22Rv1 (cell line): ENCODE measurements around the gene SLA2.
"Not testable (repeated sequence)": the region's sequence is repeated elsewhere in the genome, so short reads cannot be mapped to it uniquely, and the experiment has no call there.

Experiments
- H3K27ac ChIP-seq: fragments of 450-650 bp; 2 replicates; pipeline ENCODE4 v1.5.1; 2017
- ZFX ChIP-seq: fragments of 450-650 bp; IDR thresholded peaks from 2 replicates; pipeline ENCODE4 v1.6.1; 2017; ENCODE audit warnings: antibody characterized with exemption, borderline replicate concordance
- TF ChIP-seq, protein P1 (sequence below): fragments of 450-650 bp; IDR thresholded peaks from 2 replicates; pipeline ENCODE4 v1.5.1; 2017; ENCODE audit warnings: mild to moderate bottlenecking

Gene SLA2

DNA sequence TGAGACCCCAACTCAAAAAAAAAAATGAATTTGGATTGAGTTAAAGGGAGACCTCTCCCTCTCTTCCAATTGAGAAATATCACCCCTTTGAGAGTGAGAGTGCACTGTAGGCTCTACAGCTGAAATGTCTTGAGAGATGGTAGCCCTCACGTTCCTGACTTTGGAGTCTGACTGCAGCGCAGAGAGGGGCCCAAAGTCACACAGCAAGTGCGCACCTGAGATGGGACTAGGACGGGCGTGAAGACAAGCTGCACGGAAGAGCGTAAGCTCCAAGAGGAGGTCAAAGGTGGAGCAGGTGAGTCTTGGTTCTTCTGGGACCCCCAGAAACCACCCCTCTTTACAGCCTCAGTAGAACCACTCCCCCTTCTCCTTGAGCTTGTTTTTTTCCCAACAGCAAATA is 643 bp downstream of the SLA2 start:
- TF ChIP-seq ZFX = no peak
- no peak overlapping the region for H3K27ac ChIP-seq

DNA sequence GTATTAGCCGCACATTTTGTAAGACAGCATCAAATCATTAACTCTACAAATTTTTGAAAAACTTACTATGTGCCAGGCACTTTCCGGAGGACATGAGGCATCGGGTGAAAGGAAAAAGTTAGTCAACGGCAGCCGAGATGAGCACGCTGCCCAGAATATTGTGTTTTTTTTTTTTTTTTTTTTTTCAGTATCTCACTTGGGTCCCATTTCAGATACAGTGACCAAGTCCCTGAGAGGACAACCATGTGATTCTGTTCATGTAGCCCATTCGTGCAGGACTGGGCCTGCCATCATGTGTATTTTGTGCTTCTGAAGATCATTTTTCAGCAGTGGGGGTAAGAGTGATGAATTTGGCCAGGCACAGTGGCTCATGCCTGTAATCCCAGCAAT is 1.3 kb downstream of the SLA2 start:
- no peak overlapping the region for H3K27ac ChIP-seq
- no peak for TF ChIP-seq ZFX
- TF ChIP-seq, protein P1, sequence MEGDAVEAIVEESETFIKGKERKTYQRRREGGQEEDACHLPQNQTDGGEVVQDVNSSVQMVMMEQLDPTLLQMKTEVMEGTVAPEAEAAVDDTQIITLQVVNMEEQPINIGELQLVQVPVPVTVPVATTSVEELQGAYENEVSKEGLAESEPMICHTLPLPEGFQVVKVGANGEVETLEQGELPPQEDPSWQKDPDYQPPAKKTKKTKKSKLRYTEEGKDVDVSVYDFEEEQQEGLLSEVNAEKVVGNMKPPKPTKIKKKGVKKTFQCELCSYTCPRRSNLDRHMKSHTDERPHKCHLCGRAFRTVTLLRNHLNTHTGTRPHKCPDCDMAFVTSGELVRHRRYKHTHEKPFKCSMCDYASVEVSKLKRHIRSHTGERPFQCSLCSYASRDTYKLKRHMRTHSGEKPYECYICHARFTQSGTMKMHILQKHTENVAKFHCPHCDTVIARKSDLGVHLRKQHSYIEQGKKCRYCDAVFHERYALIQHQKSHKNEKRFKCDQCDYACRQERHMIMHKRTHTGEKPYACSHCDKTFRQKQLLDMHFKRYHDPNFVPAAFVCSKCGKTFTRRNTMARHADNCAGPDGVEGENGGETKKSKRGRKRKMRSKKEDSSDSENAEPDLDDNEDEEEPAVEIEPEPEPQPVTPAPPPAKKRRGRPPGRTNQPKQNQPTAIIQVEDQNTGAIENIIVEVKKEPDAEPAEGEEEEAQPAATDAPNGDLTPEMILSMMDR = no peak

DNA sequence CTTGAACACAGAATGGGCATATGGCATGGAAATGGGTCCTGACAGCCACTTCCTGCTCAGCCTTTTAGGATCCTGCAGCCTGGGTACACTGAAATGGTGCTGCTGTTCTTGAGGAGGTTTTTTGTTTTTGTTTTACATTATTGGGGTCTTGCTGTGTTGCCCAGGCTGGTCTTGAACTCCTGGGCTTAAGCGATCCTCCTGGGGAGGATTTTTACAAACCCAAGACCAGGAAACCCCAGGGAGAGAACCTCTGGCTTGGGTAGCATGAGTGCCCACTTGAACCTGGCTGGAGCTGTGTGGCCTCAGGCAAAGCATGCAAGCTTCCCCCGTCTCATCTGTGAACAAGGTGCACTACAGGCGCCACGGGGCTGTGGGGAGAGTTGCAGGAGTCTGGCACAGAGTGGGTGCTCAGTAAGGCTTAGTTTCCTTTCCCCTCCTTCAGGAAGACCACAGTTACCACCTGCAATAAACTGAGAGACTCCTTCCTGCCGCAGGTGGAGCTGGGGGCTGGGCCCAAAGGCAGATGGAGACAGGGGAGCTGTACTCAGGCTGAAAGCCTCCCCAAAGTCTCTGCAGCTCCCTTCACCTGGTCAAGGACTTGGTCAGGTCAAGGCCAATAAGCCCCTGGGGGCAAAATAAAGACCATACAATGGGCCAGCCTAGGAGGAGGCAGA is 1.8 kb downstream of the SLA2 start:
- H3K27ac ChIP-seq = no peak overlapping the region
- no peak for TF ChIP-seq ZFX
- TF ChIP-seq, protein P1 = no peak

DNA sequence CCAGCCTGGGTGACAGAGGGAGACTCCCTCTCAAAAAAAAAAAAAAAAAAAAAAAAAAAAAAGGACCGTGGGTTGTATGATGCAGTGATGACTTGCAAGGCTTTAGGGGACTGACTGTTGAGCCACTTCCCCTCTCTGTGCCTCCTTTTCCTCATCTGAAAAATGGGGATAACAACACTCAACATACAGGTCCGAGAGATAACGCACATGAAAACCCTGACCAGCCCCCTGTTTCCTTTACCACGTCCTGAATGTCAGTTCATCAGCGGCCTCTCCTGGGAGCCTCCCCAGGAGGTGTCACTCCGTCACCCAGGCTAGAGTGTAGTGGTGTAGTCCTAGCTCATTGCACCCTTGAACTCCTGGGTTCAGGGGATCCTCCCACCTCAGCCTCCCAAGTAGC is 3.9 kb downstream of the SLA2 start:
- TF ChIP-seq, protein P1 = no peak
- TF ChIP-seq ZFX = no peak
- H3K27ac ChIP-seq = no peak overlapping the region

DNA sequence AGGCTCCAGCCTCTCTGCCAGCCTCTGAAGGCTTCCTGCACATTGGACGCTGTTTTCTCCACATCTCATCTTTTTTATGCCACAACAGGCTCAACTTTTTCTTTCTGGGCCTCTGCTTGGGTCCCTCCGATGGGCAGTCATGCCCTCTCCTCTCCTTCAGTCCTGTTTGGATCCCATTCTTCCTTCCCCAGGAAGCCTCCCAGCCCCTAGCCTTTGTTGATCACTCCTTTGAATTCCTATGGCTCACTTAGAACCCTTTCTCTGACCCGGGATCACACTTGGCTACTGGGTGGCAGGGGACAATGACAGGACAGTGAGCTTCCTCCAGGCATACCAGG is 4.5 kb downstream of the SLA2 start:
- H3K27ac ChIP-seq = no peak overlapping the region
- TF ChIP-seq, protein P1 = no peak
- no peak for TF ChIP-seq ZFX

DNA sequence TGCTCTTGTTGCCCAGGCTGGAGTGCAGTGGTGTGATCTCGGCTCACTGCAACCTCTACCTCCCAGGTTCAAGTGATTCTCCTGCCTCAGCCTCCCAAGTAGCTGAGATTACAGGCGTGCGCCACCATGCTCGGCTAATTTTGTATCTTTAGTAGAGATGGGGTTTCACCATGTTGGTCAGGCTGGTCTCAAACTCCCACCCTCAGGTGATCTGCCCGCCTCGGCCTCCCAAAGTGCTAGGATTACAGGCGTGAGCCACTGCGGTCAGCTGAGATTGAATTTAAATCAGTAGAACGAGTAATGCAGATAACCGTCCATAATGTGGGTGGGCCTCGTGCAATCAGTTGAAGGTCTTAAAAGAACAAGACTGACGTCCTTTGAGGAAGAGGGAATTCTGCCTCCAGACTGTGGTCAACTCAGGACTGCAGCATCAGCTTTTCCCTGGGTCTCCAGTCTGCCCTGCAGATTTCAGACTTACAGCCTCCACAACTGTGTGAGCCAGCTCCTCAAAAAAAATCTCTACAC is 7.1 kb downstream of the SLA2 start:
- not testable (repeated sequence) for H3K27ac ChIP-seq

DNA sequence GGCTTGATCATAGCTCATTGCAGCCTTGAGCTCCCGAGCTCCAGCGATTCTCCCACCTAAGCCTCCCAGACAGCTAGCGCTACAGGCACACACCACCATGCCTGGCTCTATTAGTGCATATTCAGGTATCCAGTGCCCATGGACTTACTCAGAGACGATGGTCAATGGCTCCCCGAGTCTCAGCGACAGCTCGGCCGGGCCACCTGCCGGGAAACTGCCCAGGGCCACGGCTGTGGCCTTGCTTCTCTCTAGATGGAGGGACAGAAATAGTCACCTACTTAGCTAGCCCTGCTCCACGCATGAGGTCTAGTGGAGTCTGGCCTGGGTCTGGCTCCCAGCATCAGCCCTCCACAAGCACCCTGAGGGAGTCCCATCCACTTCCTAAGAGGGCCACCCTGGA is 11.7 kb downstream of the SLA2 start:
- H3K27ac ChIP-seq = no peak overlapping the region
- TF ChIP-seq, protein P1 = no peak
- TF ChIP-seq ZFX = no peak

DNA sequence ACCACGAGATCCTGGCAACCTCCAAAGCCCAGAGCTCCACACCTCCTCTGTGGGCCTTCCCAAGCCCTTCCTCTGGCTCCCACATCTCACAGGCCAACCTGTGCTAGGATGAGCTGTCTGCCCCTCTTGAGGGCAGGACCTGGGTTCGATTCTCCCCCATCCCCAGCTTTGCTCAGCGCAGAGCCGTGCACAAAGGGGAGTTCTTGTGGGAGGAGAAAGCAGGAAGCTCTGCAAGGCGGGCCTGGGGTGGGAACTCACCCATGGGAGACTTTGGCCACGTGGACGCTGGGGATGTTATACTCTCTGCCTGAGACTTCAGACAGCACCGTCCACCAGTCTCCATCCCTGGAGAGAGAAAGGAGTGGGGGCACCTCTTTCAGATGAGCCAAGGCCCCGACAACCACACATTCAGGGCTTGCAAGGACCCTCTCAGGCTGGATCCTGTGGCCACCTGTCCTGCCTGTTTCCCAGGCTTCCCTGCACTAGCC is 12.7 kb downstream of the SLA2 start:
- no peak overlapping the region for H3K27ac ChIP-seq
- TF ChIP-seq ZFX = no peak
- TF ChIP-seq, protein P1 = no peak
